HG03442 (cell line): ENCODE measurements around the gene BAIAP2.

Experiments
- ATAC-seq: cut with Tn5 transposase; IDR thresholded peaks from one replicate; pipeline ENCODE4 v1.9.1; 2021; ENCODE audit warnings: mild to moderate bottlenecking, moderate library complexity; ENCODE audit not compliant: unreplicated experiment

BAIAP2 gene

GRCh38 chr17:81036197-81036941, 1.4 kb downstream of the BAIAP2 start:
- no peak for ATAC-seq

- no peak for ATAC-seq
Observed at GRCh38 chr17:81037026-81037797, 2.3 kb downstream of the BAIAP2 start.

- ATAC-seq = no peak
Observed at GRCh38 chr17:81037798-81038733, 3.1 kb downstream of the BAIAP2 start.

- no peak for ATAC-seq
Observed at GRCh38 chr17:81039096-81039495, 4.1 kb downstream of the BAIAP2 start.

GRCh38 chr17:81039854-81040758, 5.2 kb downstream of the BAIAP2 start:
- no peak for ATAC-seq

GRCh38 chr17:81040791-81041337, 5.9 kb downstream of the BAIAP2 start:
- no peak for ATAC-seq

- ATAC-seq = no peak
Observed at GRCh38 chr17:81042606-81043005, 7.7 kb downstream of the BAIAP2 start.

- ATAC-seq = no peak
Observed at GRCh38 chr17:81043319-81043724, 8.4 kb downstream of the BAIAP2 start.

GRCh38 chr17:81043725-81044427, 8.9 kb downstream of the BAIAP2 start:
- ATAC-seq = no peak

- no peak for ATAC-seq
Observed at GRCh38 chr17:81044428-81044763, 9.4 kb downstream of the BAIAP2 start.

- ATAC-seq = no peak
Observed at GRCh38 chr17:81044764-81045589, 10.0 kb downstream of the BAIAP2 start.

- ATAC-seq = no peak
Observed at GRCh38 chr17:81045590-81046095, 10.7 kb downstream of the BAIAP2 start.

- no peak for ATAC-seq
Observed at GRCh38 chr17:81046132-81046769, 11.3 kb downstream of the BAIAP2 start.

- no peak for ATAC-seq
Observed at GRCh38 chr17:81046770-81047359, 11.9 kb downstream of the BAIAP2 start.

GRCh38 chr17:81048827-81049371, 13.9 kb downstream of the BAIAP2 start:
- ATAC-seq = no peak

- no peak for ATAC-seq
Observed at GRCh38 chr17:81049372-81049911, 14.5 kb downstream of the BAIAP2 start.
